Hepatocyte (in vitro differentiated cells): ENCODE measurements around the gene PPP1R7.

Source experiments
- CTCF ChIP-seq: fragments of 200-600 bp; sonication (generic); IDR thresholded peaks from 2 replicates; pipeline ENCODE4 v1.5.1; 2016; ENCODE audit warnings: antibody characterized with exemption, mild to moderate bottlenecking; ENCODE audit not compliant: poor library complexity
- EZH2 ChIP-seq: fragments of 200-600 bp; sonication (generic); IDR thresholded peaks from 2 replicates; pipeline ENCODE4 v1.6.1; 2016; ENCODE audit warnings: antibody characterized with exemption, mild to moderate bottlenecking, borderline replicate concordance
- EZH2phosphoT487 ChIP-seq: fragments of 200-600 bp; sonication (generic); IDR thresholded peaks from one replicate; pipeline ENCODE4 v1.6.1; 2018; ENCODE audit warnings: antibody characterized with exemption, mild to moderate bottlenecking, low read depth, moderate library complexity; ENCODE audit not compliant: unreplicated experiment, severe bottlenecking

GRCh38 chr2:241229563-241230401 lies 79.5 kb downstream of the PPP1R7 start:
- TF ChIP-seq CTCF (no peak), EZH2phosphoT487 (no peak), EZH2 (no peak)
